Activated naive CD4-positive, alpha-beta T cell treated with anti-CD3 and anti-CD28 coated beads, Interleukin-2, amount 50 U/mL, for 72 hours (primary cell): ENCODE measurements around the gene VRK2. TPM values are rescaled to one million over a fixed set of nuclear protein-coding genes. Genes with fewer than 3 reads are reported as not detected.

Experiments
- total RNA-seq, 2 donors: library from RNA; stranded (reverse); gene quantifications; one replicate each; pipeline ENCODE4 v1.2.3, GENCODE V29; 2022

The VRK2 gene
- total RNA-seq, 2 donors from 2014 or later, result 6.9 to 20.9 TPM

Other genes with a start within 250 kb of the VRK2 start
- gene FANCL, start 194.5 kb downstream of the VRK2 start, total RNA-seq, result 10 to 100 TPM; 21.6 to 28.2 TPM